Kidney epithelial cell (primary cell): ENCODE results near the gene SIM1. TPM values are rescaled to one million over a fixed set of nuclear protein-coding genes. Genes with fewer than 3 reads are reported as not detected.

ENCODE experiments used
- DNase-seq: peaks from one replicate; pipeline ENCODE4 v3.0.0-alpha.2; 2010; ENCODE audit warnings: low read depth
- H3K27me3 ChIP-seq: 2 replicates; pipeline ENCODE4 v1.6.0; 2011; ENCODE audit warnings: low read length; ENCODE audit not compliant: control insufficient read depth, insufficient read depth
- H3K36me3 ChIP-seq: 2 replicates; pipeline ENCODE4 v1.5.1; 2011; ENCODE audit warnings: low read length; ENCODE audit not compliant: control insufficient read depth, insufficient read depth
- H3K4me3 ChIP-seq: 2 replicates; pipeline ENCODE4 v1.5.1; 2011; ENCODE audit warnings: low read depth, mild to moderate bottlenecking, control low read depth, low read length
- CTCF ChIP-seq: IDR thresholded peaks from 2 replicates; pipeline ENCODE4 v1.5.1; 2011; ENCODE audit warnings: mild to moderate bottlenecking, moderate library complexity, low read length, control low read depth, inconsistent platforms; ENCODE audit not compliant: insufficient read depth, poor library complexity, severe bottlenecking
- total RNA-seq: library from RNA; depleted of rRNA; stranded (reverse); fragments of >200 nt; gene quantifications from 2 replicates; pipeline ENCODE4 v1.2.3, GENCODE V29; 2015

Gene SIM1
- total RNA-seq, 1 donor from 2014 or later, result 2.0 TPM

DNA sequence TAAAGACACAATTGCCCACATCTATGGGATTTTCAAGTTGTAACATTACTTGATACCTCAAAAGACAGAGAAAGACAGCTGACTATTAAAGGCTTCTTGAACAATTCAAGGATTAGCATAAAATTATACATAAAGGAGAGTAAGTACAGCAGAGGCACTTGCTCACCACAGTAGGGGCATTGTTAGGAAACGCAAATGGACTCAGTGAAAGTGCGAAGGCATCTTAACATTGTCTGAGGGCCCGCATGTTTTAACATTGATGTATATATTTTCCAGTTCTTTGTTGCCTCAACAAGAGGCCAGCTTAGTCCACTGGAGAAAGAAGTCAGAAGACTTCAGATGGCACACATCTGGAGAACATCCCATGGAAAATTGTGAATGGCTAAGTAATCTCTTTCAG, 115.4 kb downstream of the SIM1 start:
- Histone ChIP-seq H3K27me3 (no peaks in the 10 kb centered on the region), H3K36me3 (no peaks in the 10 kb centered on the region), H3K4me3 (no peak overlapping the region)
- TF ChIP-seq CTCF, result no peak
- no peak for DNase-seq

- no peaks in the 10 kb centered on the region for H3K27me3 ChIP-seq
- no peak for DNase-seq
- H3K36me3 ChIP-seq, result no peaks in the 10 kb centered on the region
- no peak overlapping the region for H3K4me3 ChIP-seq
- TF ChIP-seq CTCF, result no peak
Measured at GRCh38 chr6:100347901-100348550, 116.7 kb downstream of the SIM1 start.

GRCh38 chr6:100346828-100347227, 117.9 kb downstream of the SIM1 start:
- no peak for DNase-seq
- H3K4me3 ChIP-seq, result no peak overlapping the region

DNA sequence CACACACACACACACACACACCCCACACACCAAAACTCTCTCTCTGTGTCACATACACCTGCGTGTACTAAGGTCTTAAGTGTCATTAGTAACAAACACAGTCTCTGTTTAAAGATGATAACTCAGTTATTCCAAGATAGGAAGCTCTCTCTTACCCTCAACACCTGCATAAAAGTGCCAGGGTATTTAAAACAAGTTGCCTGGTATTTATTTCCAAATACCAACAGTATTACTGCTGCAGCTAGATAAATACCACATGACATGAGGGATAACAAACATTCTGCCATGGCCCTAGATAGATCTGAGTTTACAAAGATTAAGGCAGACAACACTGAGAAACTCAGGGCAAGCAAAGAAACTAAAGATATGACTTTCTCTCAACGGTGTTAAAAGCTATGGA, 118.5 kb downstream of the SIM1 start:
- DNase-seq, result no peak
- Histone ChIP-seq H3K27me3 (no peaks in the 10 kb centered on the region), H3K4me3 (no peak overlapping the region), H3K36me3 (no peaks in the 10 kb centered on the region)
- no peak for TF ChIP-seq CTCF

More at GRCh38 chr6:100346828-100347227, 117.9 kb downstream of the SIM1 start:
- no peak for TF ChIP-seq CTCF
- Histone ChIP-seq H3K36me3 (no peaks in the 10 kb centered on the region), H3K27me3 (no peaks in the 10 kb centered on the region)

- no peak for TF ChIP-seq CTCF
- Histone ChIP-seq H3K27me3 (no peaks in the 10 kb centered on the region), H3K36me3 (no peaks in the 10 kb centered on the region), H3K4me3 (no peak overlapping the region)
- no peak for DNase-seq
Measured at GRCh38 chr6:100344761-100345160, 120.0 kb downstream of the SIM1 start.

GRCh38 chr6:100344321-100344720, 120.4 kb downstream of the SIM1 start:
- no peaks in the 10 kb centered on the region for H3K27me3 ChIP-seq
- no peaks in the 10 kb centered on the region for H3K36me3 ChIP-seq
- H3K4me3 ChIP-seq, result no peak overlapping the region
- no peak for TF ChIP-seq CTCF
- DNase-seq, result no peak
